GM19035 (cell line): ENCODE data around the gene DSCAM.
"Not testable (repeated sequence)": the region's sequence is repeated elsewhere in the genome, so short reads cannot be mapped to it uniquely, and the experiment has no call there.

Source experiments
- ATAC-seq: cut with Tn5 transposase; IDR thresholded peaks from one replicate; pipeline ENCODE4 v1.9.1; 2021; ENCODE audit not compliant: unreplicated experiment

The DSCAM gene

GRCh38 chr21:40269239-40269638 lies 577.7 kb downstream of the DSCAM start:
- ATAC-seq = no peak

- not testable (repeated sequence) for ATAC-seq
These were observed 588.5 kb downstream of the DSCAM start for GRCh38 chr21:40258456-40258855.

GRCh38 chr21:40257342-40257741 lies 589.6 kb downstream of the DSCAM start:
- ATAC-seq = no peak

- no peak for ATAC-seq
These were observed 591.2 kb downstream of the DSCAM start for GRCh38 chr21:40255518-40256444.

GRCh38 chr21:40254540-40255465 lies 592.2 kb downstream of the DSCAM start:
- ATAC-seq = no peak

- ATAC-seq = no peak
These were observed 593.8 kb downstream of the DSCAM start for GRCh38 chr21:40253112-40253511.

- ATAC-seq = no peak
These were observed 596.3 kb downstream of the DSCAM start for GRCh38 chr21:40250514-40251294.

- ATAC-seq = no peak
These were observed 602.0 kb downstream of the DSCAM start for GRCh38 chr21:40244981-40245380.

GRCh38 chr21:40243685-40244084 lies 603.3 kb downstream of the DSCAM start:
- ATAC-seq = no peak

- no peak for ATAC-seq
These were observed 604.2 kb downstream of the DSCAM start for GRCh38 chr21:40242586-40243265.

- no peak for ATAC-seq
These were observed 611.4 kb downstream of the DSCAM start for GRCh38 chr21:40235528-40235927.

GRCh38 chr21:40231979-40232378 lies 615.0 kb downstream of the DSCAM start:
- no peak for ATAC-seq

- ATAC-seq = no peak
These were observed 619.9 kb downstream of the DSCAM start for GRCh38 chr21:40227096-40227495.

- ATAC-seq = no peak
These were observed 631.0 kb downstream of the DSCAM start for GRCh38 chr21:40215941-40216340.

GRCh38 chr21:40210251-40210650 lies 636.7 kb downstream of the DSCAM start:
- ATAC-seq = no peak

GRCh38 chr21:40208948-40209345 lies 638.0 kb downstream of the DSCAM start:
- no peak for ATAC-seq

GRCh38 chr21:40208206-40208947 lies 638.6 kb downstream of the DSCAM start:
- no peak for ATAC-seq

- no peak for ATAC-seq
These were observed 646.0 kb downstream of the DSCAM start for GRCh38 chr21:40200946-40201345.

- ATAC-seq = no peak
These were observed 646.8 kb downstream of the DSCAM start for GRCh38 chr21:40200126-40200525.
